Lower lobe of right lung (tissue), 2 donors: Measurements from ENCODE around the gene PACSIN2. TPM values are rescaled to one million over a fixed set of nuclear protein-coding genes. Genes with fewer than 3 reads are reported as not detected.
"Not testable (repeated sequence)": the region's sequence is repeated elsewhere in the genome, so short reads cannot be mapped to it uniquely, and the experiment has no call there.

Experiments used
- ATAC-seq, 2 donors: fragments of 200-7000 bp; cut with Tn5 transposase; one replicate each; pipeline ENCODE4 v1.9.1; 2020 to 2022; ENCODE audit warnings: mild to moderate bottlenecking in 2 of 2, moderate library complexity in 2 of 2
- DNase-seq: peaks from one replicate; pipeline ENCODE4 v3.0.0-alpha.2; 2020
- H3K27ac ChIP-seq: fragments of 200-600 bp; one replicate; pipeline ENCODE4 v1.8.0; 2022
- H3K27me3 ChIP-seq: fragments of 200-600 bp; one replicate; pipeline ENCODE4 v1.8.0; 2022; ENCODE audit warnings: low read depth
- H3K36me3 ChIP-seq: fragments of 200-600 bp; one replicate; pipeline ENCODE4 v1.8.0; 2022; ENCODE audit warnings: mild to moderate bottlenecking
- H3K4me1 ChIP-seq: fragments of 200-600 bp; one replicate; pipeline ENCODE4 v1.8.0; 2022
- H3K4me3 ChIP-seq: fragments of 200-600 bp; one replicate; pipeline ENCODE4 v1.8.0; 2022; ENCODE audit warnings: mild to moderate bottlenecking
- H3K9me3 ChIP-seq: fragments of 200-600 bp; one replicate; pipeline ENCODE4 v1.8.0; 2022
- CTCF ChIP-seq: fragments of 200-600 bp; IDR thresholded peaks from one replicate; pipeline ENCODE4 v1.8.0; 2022; ENCODE audit warnings: antibody characterized with exemption, mild to moderate bottlenecking
- intact Hi-C: fragments of 100-400 bp; cut with DNase I; formaldehyde crosslinking; loops from one replicate; pipeline ENCODE4 v1.11.0; 2022
- total RNA-seq: library from RNA; stranded (reverse); fragmentation: NEBNext Ultra II Directional; extraction: Animal tissue kit (Norgen Biotek cat#: 25700); gene quantifications from one replicate; pipeline ENCODE4 v1.2.1, GENCODE V29; 2021
- donor health status: DM: no; HTN: yes; CAD: no; lungs with severe emphysema.

PACSIN2 gene
- total RNA-seq, 1 donor from 2014 or later: 104 TPM

- intact Hi-C loops: no loop called here
- H3K4me3 ChIP-seq: no peak overlapping the region
- H3K27me3 ChIP-seq: no peaks in the 10 kb centered on the region
- no peaks in the 10 kb centered on the region for H3K9me3 ChIP-seq
- peaks cover 82% of the 10 kb centered on the region for H3K4me1 ChIP-seq
- ATAC-seq (no peak), DNase-seq (no peak)
- no peak for TF ChIP-seq CTCF
- no peaks in the 10 kb centered on the region for H3K36me3 ChIP-seq
- H3K27ac ChIP-seq: no peak overlapping the region
These were observed 88.2 kb downstream of the PACSIN2 start for GRCh38 chr22:42926768-42927167.

- Histone ChIP-seq H3K4me3 (no peak overlapping the region), H3K27me3 (no peaks in the 10 kb centered on the region), H3K4me1 (peaks cover 82% of the 10 kb centered on the region), H3K9me3 (no peaks in the 10 kb centered on the region), H3K27ac (peak overlapping the region; percentile 1), H3K36me3 (no peaks in the 10 kb centered on the region)
- no peak for TF ChIP-seq CTCF
- intact Hi-C loops: no loop called here
- DNase-seq: no peak
- ATAC-seq: peak; percentile 69 to 73
These were observed 88.8 kb downstream of the PACSIN2 start for GRCh38 chr22:42926104-42926503.

GRCh38 chr22:42925598-42925997 is 89.4 kb downstream of the PACSIN2 start:
- no peak for DNase-seq
- Histone ChIP-seq H3K4me1 (peaks cover 79% of the 10 kb centered on the region), H3K9me3 (no peaks in the 10 kb centered on the region), H3K27me3 (no peaks in the 10 kb centered on the region), H3K36me3 (no peaks in the 10 kb centered on the region), H3K27ac (peak overlapping the region; percentile 1), H3K4me3 (no peak overlapping the region)
- intact Hi-C loops: no loop called here
- ATAC-seq: no peak
- no peak for TF ChIP-seq CTCF

GRCh38 chr22:42925031-42925430 is 89.9 kb downstream of the PACSIN2 start:
- intact Hi-C loops, H3K27ac ChIP-seq, ATAC-seq, H3K27me3 ChIP-seq, H3K9me3 ChIP-seq, H3K4me3 ChIP-seq, DNase-seq, H3K36me3 ChIP-seq: not testable (repeated sequence)
- peaks cover 79% of the 10 kb centered on the region for H3K4me1 ChIP-seq

GRCh38 chr22:42924436-42924835 is 90.5 kb downstream of the PACSIN2 start:
- no peak for ATAC-seq
- peaks cover 79% of the 10 kb centered on the region for H3K4me1 ChIP-seq
- H3K4me3 ChIP-seq: no peak overlapping the region
- no peak overlapping the region for H3K27ac ChIP-seq
- H3K27me3 ChIP-seq: no peaks in the 10 kb centered on the region
- intact Hi-C loops: no loop called here
- peak; percentile 28 for DNase-seq
- TF ChIP-seq CTCF: no peak
- no peaks in the 10 kb centered on the region for H3K36me3 ChIP-seq
- no peaks in the 10 kb centered on the region for H3K9me3 ChIP-seq

GRCh38 chr22:42922374-42923191 is 92.4 kb downstream of the PACSIN2 start:
- ATAC-seq (peak; percentile 21 to 48), DNase-seq (peak; percentile 57)
- Histone ChIP-seq H3K4me3 (no peak overlapping the region), H3K4me1 (peaks cover 76% of the 10 kb centered on the region), H3K27me3 (no peaks in the 10 kb centered on the region), H3K27ac (peak overlapping the region; percentile 57), H3K36me3 (no peaks in the 10 kb centered on the region), H3K9me3 (no peaks in the 10 kb centered on the region)
- TF ChIP-seq CTCF: no peak
- intact Hi-C loops: no loop called here
